H1 (cell line): ENCODE results near the gene ACTR3C. TPM values are rescaled to one million over a fixed set of nuclear protein-coding genes. Genes with fewer than 3 reads are reported as not detected.
"Not testable (repeated sequence)": the region's sequence is repeated elsewhere in the genome, so short reads cannot be mapped to it uniquely, and the experiment has no call there.

ENCODE experiments used
- CTCF ChIA-PET: fragments of 300-600 bp; sonication (Branson Sonifier 250); formaldehyde crosslinking; loops from one replicate; lab custom pipeline; 2021; ENCODE audit not compliant: partially characterized antibody; lab: Charles Lee
- POLR2A ChIA-PET: fragments of 300-600 bp; sonication (Branson Sonifier 250); formaldehyde crosslinking; loops from one replicate; lab custom pipeline; 2021; ENCODE audit warnings: inconsistent platforms; ENCODE audit not compliant: partially characterized antibody; lab: Charles Lee
- DNase-seq, 2 experiments: peaks; one replicate each; pipeline versions ENCODE4 v3.0.0 to v3.0.0-alpha.2; 2010 to 2022; ENCODE audit warnings: low spot score in 2 of 2, low read depth in 1 of 2, mixed read lengths in 1 of 2
- FAIRE-seq: peaks from 2 replicates; lab custom pipeline; 2011; peaks lifted over from hg19 to GRCh38; lab: Jason Lieb, UNC
- H2AFZ ChIP-seq: 2 replicates; pipeline ENCODE4 v1.8.1; 2012; ENCODE audit warnings: low read length, inconsistent platforms
- H2AK5ac ChIP-seq: 2 replicates; pipeline ENCODE4 v1.6.1; 2013; ENCODE audit warnings: low read depth, low read length
- H2BK120ac ChIP-seq: replicated peaks from 2 replicates; pipeline ENCODE3; 2013; ENCODE audit warnings: low read depth, low read length, inconsistent platforms
- H2BK12ac ChIP-seq: 2 replicates; pipeline ENCODE4 v1.6.1; 2013; ENCODE audit warnings: low read depth, low read length
- H2BK15ac ChIP-seq: 2 replicates; pipeline ENCODE4 v1.6.1; 2013; ENCODE audit warnings: low read length
- H2BK20ac ChIP-seq: 2 replicates; pipeline ENCODE4 v1.6.1; 2013; ENCODE audit warnings: low read length
- H2BK5ac ChIP-seq: 2 replicates; pipeline ENCODE4 v1.6.1; 2013; ENCODE audit warnings: low read depth, low read length
- H3K14ac ChIP-seq: 2 replicates; pipeline ENCODE4 v1.6.1; 2013; ENCODE audit warnings: inconsistent platforms; ENCODE audit not compliant: insufficient read length
- H3K18ac ChIP-seq: 2 replicates; pipeline ENCODE4 v1.6.1; 2013; ENCODE audit warnings: low read length; ENCODE audit errors: extremely low read depth
- H3K23ac ChIP-seq: 2 replicates; pipeline ENCODE4 v1.6.1; 2013; ENCODE audit warnings: inconsistent platforms; ENCODE audit not compliant: insufficient read length
- H3K23me2 ChIP-seq: 2 replicates; pipeline ENCODE4 v1.6.1; 2013; ENCODE audit warnings: low read depth, low read length
- H3K27ac ChIP-seq: 2 replicates; pipeline ENCODE4 v1.6.1; 2011; ENCODE audit warnings: low read depth, low read length, inconsistent platforms
- H3K27me3 ChIP-seq, 4 experiments: replicated peaks in 1 of 4; 1 replicate in 1 of 4; 2 replicates in 3 of 4; pipeline versions ENCODE4 v1.6.1 to v1.8.1; 2011 to 2013; ENCODE audit warnings: low read length in 3 of 4, mild to moderate bottlenecking in 3 of 4, inconsistent platforms in 2 of 4, mixed read lengths in 2 of 4, moderate library complexity in 1 of 4; ENCODE audit not compliant: control insufficient read depth in 3 of 4, insufficient read depth in 3 of 4; ENCODE audit errors: extremely low read depth in 1 of 4
- H3K36me3 ChIP-seq, 4 experiments: 2 replicates each; pipeline versions ENCODE4 v1.6.1 to v1.8.1; 2011 to 2013; ENCODE audit warnings: mild to moderate bottlenecking in 4 of 4, low read length in 3 of 4, moderate library complexity in 2 of 4, control low read depth in 1 of 4, inconsistent platforms in 1 of 4; ENCODE audit not compliant: insufficient read depth in 4 of 4, control insufficient read depth in 2 of 4
- H3K4ac ChIP-seq: replicated peaks from 2 replicates; pipeline ENCODE3; 2013; ENCODE audit warnings: low read length, low read depth, mixed read lengths, inconsistent platforms; ENCODE audit not compliant: insufficient read length
- H3K4me1 ChIP-seq, 4 experiments: replicated peaks in 1 of 4; 1 replicate in 1 of 4; 2 replicates in 3 of 4; pipeline versions ENCODE4 v1.6.1 to v1.8.1; 2011 to 2013; ENCODE audit warnings: low read length in 3 of 4, inconsistent platforms in 2 of 4, mixed read lengths in 1 of 4; ENCODE audit not compliant: insufficient read depth in 4 of 4, control insufficient read depth in 3 of 4
- H3K4me2 ChIP-seq, 2 experiments: 2 replicates each; pipeline versions ENCODE4 v1.6.1 to v1.8.1; 2011 to 2013; ENCODE audit warnings: low read depth in 2 of 2, low read length in 2 of 2, control low read depth in 1 of 2, inconsistent platforms in 1 of 2, mild to moderate bottlenecking in 1 of 2; ENCODE audit not compliant: insufficient read depth in 1 of 2
- H3K4me3 ChIP-seq, 4 experiments: fragments of 200-600, 300-600 bp in 1 of 4; sonication (generic), shearing (Covaris generic), sonication (Bioruptor Twin) in 1 of 4; 2 replicates each; pipeline versions ENCODE4 v1.5.1 to v1.8.1; 2011 to 2016; ENCODE audit warnings: low read length in 4 of 4, low read depth in 3 of 4, control low read depth in 2 of 4, inconsistent platforms in 2 of 4, mild to moderate bottlenecking in 2 of 4, mixed read lengths in 1 of 4, moderate library complexity in 1 of 4; ENCODE audit not compliant: insufficient read depth in 2 of 4; ENCODE audit errors: extremely low read depth in 1 of 4
- H3K56ac ChIP-seq: replicated peaks from 2 replicates; pipeline ENCODE3; 2013; ENCODE audit warnings: low read depth, mild to moderate bottlenecking, mixed read lengths, low read length, inconsistent platforms; ENCODE audit not compliant: insufficient read length
- H3K79me1 ChIP-seq: 2 replicates; pipeline ENCODE4 v1.6.1; 2013; ENCODE audit warnings: low read depth, low read length, control low read depth
- H3K79me2 ChIP-seq, 2 experiments: 2 replicates each; pipeline versions ENCODE4 v1.6.1 to v1.8.1; 2012 to 2013; ENCODE audit warnings: low read length in 2 of 2, mild to moderate bottlenecking in 2 of 2, inconsistent platforms in 1 of 2; ENCODE audit not compliant: insufficient read depth in 2 of 2, control insufficient read depth in 1 of 2
- H3K9ac ChIP-seq, 4 experiments: replicated peaks in 1 of 4; 1 replicate in 1 of 4; 2 replicates in 3 of 4; pipeline versions ENCODE4 v1.6.1 to v1.8.1; 2011 to 2013; ENCODE audit warnings: low read depth in 3 of 4, low read length in 3 of 4, control low read depth in 2 of 4, mild to moderate bottlenecking in 2 of 4, moderate library complexity in 2 of 4, inconsistent platforms in 1 of 4; ENCODE audit errors: extremely low read depth in 1 of 4
- H3K9me3 ChIP-seq, 2 experiments: 2 replicates each; pipeline versions ENCODE4 v1.6.1 to v1.8.1; 2012 to 2013; ENCODE audit warnings: mild to moderate bottlenecking in 2 of 2, moderate library complexity in 2 of 2, control low read depth in 1 of 2, inconsistent platforms in 1 of 2, low read depth in 1 of 2, low read length in 1 of 2, mixed read lengths in 1 of 2; ENCODE audit not compliant: insufficient read depth in 2 of 2
- H4K20me1 ChIP-seq, 2 experiments: replicated peaks in 1 of 2; 2 replicates each; pipeline versions ENCODE3 to v1.8.1; 2011 to 2013; ENCODE audit warnings: inconsistent platforms in 2 of 2, low read length in 2 of 2, mild to moderate bottlenecking in 1 of 2; ENCODE audit not compliant: insufficient read depth in 2 of 2, control insufficient read depth in 1 of 2
- H4K5ac ChIP-seq: 2 replicates; pipeline ENCODE4 v1.6.1; 2013; ENCODE audit warnings: low read length, low read depth, mixed read lengths, inconsistent platforms; ENCODE audit not compliant: insufficient read length
- H4K8ac ChIP-seq: 2 replicates; pipeline ENCODE4 v1.8.0; 2013; ENCODE audit warnings: mild to moderate bottlenecking, moderate library complexity, low read length, inconsistent platforms; ENCODE audit not compliant: insufficient read depth; ENCODE audit errors: extremely low read depth
- H4K91ac ChIP-seq: replicated peaks from 2 replicates; pipeline ENCODE3; 2013; ENCODE audit warnings: low read length, mixed read lengths, inconsistent platforms; ENCODE audit not compliant: insufficient read length
- GABPA ChIP-seq: IDR thresholded peaks from 2 replicates; pipeline ENCODE4 v1.6.1; 2011; ENCODE audit warnings: mild to moderate bottlenecking, low read length, moderate library complexity, borderline replicate concordance; ENCODE audit not compliant: insufficient read depth
- SIX5 ChIP-seq: IDR thresholded peaks from 2 replicates; pipeline ENCODE4 v1.6.1; 2011; ENCODE audit warnings: mild to moderate bottlenecking, low read depth, low read length
- WGBS, 2 experiments: shearing (Covaris generic) in 1 of 2; methylation state at CpG; one replicate each; pipeline versions ENCODE4 v1.1.6 to v1.1.7; 2013 to 2015; ENCODE audit warnings: low lambda C conversion rate in 2 of 2, mixed read lengths in 2 of 2, inconsistent platforms in 1 of 2, low coverage in 1 of 2, missing lambda C conversion rate in 1 of 2; ENCODE audit not compliant: insufficient replicate concordance in 2 of 2, insufficient coverage in 1 of 2, insufficient read length in 1 of 2; ENCODE audit errors: extremely low coverage in 1 of 2, missing lambda C conversion rate in 1 of 2; 5-methylcytosine and 5-hydroxymethylcytosine counted together
- polyA plus RNA-seq, 7 experiments: library from polyadenylated mRNA; depleted of rRNA in 3 of 7; stranded (reverse) in 5 of 7; unstranded in 2 of 7; fragments of >200 nt in 5 of 7; fragments of 200-250 nt in 2 of 7; gene quantifications; 1 replicate in 5 of 7; 2 replicates in 1 of 7; 4 replicates in 1 of 7; pipeline versions ENCODE4 v1.2.1 to v1.2.3, GENCODE V29; 2011 to 2013; ENCODE audit warnings: missing spikeins in 2 of 7, mixed read lengths in 2 of 7
- total RNA-seq: library from RNA; stranded (reverse); fragmentation: NEBNext Ultra II Directional; extraction: Animal tissue kit (Norgen Biotek cat#: 25700); gene quantifications from 2 replicates; pipeline ENCODE4 v1.2.1, GENCODE V29; 2021

ACTR3C gene
- total and polyA plus RNA-seq, 2 of the 8 experiments (the other 6 are each of a cell fraction or from before 2014, with no cell fraction given), result 1.5 TPM; not detected in 1

DNA sequence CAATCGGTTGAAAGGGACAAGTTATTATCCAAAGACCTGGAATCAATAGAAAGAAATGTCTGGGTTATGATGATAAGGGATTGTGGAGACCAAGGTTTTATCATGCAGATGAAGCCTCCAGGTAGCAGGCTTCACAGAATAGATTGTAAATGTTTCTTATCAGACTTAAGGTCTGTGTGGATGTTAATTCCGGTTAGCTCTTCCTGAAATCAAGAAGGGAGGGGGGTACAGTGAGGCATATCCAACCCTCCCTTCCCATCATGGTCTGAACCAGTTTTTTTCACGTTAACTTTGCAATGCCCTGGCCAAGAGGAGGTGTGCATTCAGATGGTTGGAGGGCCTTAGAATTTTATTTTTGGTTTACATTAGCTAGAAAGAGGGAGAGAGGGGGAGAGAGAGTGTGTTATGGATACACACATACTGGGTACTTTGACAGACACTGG lies 10.0 kb downstream of the ACTR3C start (continued):
- no peak for TF ChIP-seq GABPA
- no peak for TF ChIP-seq SIX5
- TF ChIP-seq, all 59 proteins: peak for 0

- ChIA-PET CTCF (interaction anchor here (0.5 to 2.1 kb wide), 7 partner anchors 14 to 466 kb away, joined by 3 to 7 read pairs (median 4); no protein-coding TSS in a partner anchor), POLR2A (interaction anchor here (0.6 to 1.4 kb wide), 3 partner anchors 17 to 93 kb away, joined by 3 read pairs; a partner anchor contains a TSS)
- not testable (repeated sequence) for H3K9me3 ChIP-seq, H3K14ac ChIP-seq, H2AK5ac ChIP-seq, H3K23ac ChIP-seq, H3K27me3 ChIP-seq, H2BK20ac ChIP-seq, H4K8ac ChIP-seq, H3K56ac ChIP-seq, H4K5ac ChIP-seq, H3K27ac ChIP-seq, H3K36me3 ChIP-seq, H3K4me3 ChIP-seq, H3K79me1 ChIP-seq, DNase-seq, H4K91ac ChIP-seq, H2AFZ ChIP-seq, H2BK120ac ChIP-seq, H4K20me1 ChIP-seq, H3K4ac ChIP-seq, H3K79me2 ChIP-seq, H3K9ac ChIP-seq, H2BK15ac ChIP-seq, H3K23me2 ChIP-seq, H3K18ac ChIP-seq, FAIRE-seq
- Histone ChIP-seq H2BK5ac (peak overlapping the region; percentile 16; the same call in 1 of the 2 replicates), H2BK12ac (peak overlapping the region; percentile 55), H3K4me1 (peaks cover 0 to 19% (median 8%) of the 10 kb centered on the region in 4 experiments; a peak in 6 of 7 replicates), H3K4me2 (peak overlapping the region in 1 of 2 experiments; percentile 9; a peak in 1 of 4 replicates)
- WGBS, 2 experiments, result 75% methylated on average over 7 of the region's 7 CpGs; no CpG with 5 or more reads in 1 of the 2 experiments
Measured at GRCh38 chr7:150312649-150313366, 10.5 kb downstream of the ACTR3C start.
